ENCODE results near the gene JAKMIP1.
A peak's percentile ranks its signal among the peaks of the same experiment; 100 is the strongest.
"Not testable (repeated sequence)": the region's sequence is repeated elsewhere in the genome, so short reads cannot be mapped to it uniquely, and the experiment has no call there.

JAKMIP1 gene

GRCh38 chr4:6228158-6229067, 28.1 kb upstream of the JAKMIP1 start:
- no peak for DNase-seq

DNA sequence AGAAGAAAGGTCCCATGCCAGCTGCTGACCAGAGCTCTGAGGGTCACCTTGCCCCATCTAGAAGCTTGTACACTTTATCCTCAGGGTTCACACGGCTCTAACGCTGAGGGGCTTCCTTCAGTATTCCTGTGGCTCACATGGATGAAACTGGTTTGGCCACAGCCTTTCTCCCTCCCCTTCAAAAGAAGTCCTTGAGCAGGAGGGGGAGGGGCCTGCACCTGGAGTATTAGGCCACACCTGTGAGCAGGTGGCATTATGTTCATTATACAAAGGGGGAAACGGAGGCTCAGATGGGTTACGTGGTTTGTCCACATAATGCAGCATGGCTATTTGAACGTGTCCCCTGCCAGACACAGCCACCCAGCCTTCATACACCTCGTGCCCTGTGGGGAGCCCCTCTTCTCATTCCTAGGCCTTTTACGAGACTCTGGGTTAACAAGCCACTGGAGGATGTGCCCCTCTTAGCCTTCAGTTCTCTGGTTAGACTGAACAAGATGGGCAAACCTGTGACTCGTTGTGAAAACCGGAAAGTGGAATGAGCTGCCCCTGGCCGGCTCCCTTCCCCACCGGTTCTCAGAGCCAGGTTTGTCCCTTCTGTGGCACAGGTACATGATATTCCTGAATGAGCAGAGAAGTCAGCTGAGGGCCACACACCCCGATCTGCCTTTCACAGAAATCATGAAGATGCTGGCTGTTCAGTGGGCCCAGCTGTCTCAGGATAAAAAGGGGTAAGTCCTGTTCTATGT, 27.2 kb upstream of the JAKMIP1 start:
- DNase-seq, result no peak

DNA sequence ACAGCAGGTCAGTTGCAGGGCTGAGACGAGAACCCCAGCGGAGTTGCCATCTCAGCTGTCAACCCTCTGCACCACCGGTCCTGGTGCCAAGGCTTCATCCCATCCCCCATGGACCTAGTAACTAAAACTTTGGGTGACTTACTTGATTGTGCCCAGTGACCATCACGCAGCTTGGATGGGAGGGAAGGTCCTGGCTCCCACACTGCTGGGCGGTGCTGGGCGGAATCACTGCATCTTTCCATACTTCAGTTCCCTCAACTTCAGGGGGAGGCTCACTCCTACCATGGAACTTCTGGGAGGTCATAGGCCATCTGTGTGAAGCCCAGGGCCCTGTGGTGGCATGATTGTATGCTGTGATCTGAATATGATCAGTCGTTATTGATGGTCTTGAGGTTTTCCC, 26.2 kb upstream of the JAKMIP1 start:
- no peak for DNase-seq

- DNase-seq, result no peak
Measured at GRCh38 chr4:6225469-6225868, 25.1 kb upstream of the JAKMIP1 start.

- DNase-seq, result no peak
Measured at GRCh38 chr4:6224735-6225134, 24.4 kb upstream of the JAKMIP1 start.

DNA sequence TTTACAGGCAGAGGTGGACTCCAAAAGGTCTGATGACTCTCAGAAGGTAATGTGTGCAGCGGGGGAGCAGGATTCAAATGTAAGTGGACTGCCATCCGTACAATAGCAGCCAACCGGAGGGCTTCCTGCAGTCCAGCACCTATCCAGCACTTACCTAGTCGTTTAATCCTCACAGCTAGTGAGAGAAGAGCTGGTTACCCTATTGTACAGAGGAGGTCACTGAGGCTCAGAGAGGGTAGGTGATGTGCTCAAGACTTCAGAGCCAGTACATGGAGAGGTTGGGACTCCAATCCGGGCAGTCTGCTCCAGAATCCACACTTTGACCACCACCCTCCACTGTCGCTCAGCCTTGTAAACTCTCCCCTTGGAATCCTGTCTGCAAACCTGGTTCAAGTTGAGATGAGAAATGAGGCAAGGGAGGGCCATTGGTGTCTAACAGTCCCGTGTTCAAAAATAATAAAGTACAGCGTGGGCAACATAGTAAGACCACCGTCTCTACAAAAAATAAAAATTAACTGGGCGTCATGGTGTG, 22.5 kb upstream of the JAKMIP1 start:
- DNase-seq, result peak; percentile 8

GRCh38 chr4:6221851-6222760, 21.8 kb upstream of the JAKMIP1 start:
- peak; percentile 41 for DNase-seq

DNA sequence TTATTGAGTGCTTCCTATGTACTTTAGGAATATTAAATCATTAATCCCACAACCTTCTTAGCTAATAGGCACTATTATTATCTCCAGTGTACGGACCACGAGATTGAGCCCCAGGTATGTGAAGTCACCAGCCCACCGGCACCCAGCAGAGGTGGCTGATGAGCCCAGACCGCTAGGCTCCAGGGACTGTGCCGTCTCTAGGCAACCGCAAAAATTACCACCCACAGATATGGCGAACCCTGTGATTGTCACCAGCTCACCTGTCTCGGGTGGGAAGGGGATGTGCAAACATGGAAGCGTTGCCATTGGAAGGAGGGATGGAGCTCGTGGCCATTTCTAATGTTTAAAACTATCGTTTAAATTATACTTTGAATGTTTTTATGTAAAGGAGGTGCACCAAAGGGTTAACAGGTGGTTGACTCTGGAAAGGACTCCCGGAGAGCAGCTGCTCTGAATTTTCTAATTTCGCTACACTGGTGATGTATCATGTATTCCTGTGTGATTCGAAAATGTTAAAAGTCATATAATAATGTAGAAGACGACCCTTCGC, 21.0 kb upstream of the JAKMIP1 start:
- DNase-seq, result no peak

DNA sequence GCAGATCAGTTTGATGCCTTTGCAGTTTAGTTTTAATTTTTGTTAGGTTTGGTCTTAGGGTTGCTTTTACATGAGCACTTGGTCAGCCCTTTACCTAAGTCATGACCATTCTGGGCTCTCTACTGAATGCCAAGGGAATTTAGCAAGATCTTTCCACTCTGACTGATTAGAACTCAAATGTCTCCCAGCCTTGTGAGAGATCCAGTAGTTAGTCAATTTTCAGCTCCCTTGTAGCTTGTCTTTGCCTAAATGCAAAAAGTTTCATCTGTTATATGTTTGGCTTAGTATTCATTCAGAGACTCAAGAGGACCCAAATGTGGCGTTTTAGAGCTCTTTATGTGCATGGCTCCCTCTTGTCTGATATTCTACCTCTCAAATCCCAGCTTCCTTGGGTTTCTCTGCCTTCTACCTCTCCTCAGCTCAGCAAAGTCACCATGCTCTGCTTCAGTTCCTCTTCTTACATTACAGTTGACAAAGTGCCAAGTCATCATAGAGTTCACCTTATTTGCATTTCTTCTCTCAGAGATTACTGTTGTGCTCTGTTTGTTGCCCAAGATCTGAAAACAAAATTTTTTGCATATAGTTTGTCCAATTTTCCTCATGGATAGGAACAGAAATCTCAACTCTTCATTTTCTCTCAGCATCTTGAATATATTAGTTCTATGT, 17.5 kb upstream of the JAKMIP1 start:
- DNase-seq, result no peak

DNA sequence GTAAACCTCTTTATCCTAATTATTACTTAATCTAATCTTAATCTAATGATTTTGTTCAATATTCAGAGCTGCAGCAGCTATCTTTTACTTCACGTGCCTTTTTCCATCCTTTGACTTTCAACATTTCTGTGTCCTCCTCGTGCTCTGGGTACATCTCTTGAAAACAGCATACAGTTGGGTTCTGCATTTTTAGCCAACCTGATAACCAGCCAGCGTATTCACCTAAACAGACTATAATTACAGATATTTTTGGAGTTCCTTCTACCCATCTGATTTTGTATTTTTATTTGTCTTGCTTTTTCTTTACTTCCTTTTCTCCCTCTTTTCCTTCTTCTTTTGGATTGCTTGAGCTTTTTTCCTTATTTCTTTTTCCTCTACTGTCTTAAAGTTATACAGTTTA, 16.2 kb upstream of the JAKMIP1 start:
- DNase-seq, result no peak

DNA sequence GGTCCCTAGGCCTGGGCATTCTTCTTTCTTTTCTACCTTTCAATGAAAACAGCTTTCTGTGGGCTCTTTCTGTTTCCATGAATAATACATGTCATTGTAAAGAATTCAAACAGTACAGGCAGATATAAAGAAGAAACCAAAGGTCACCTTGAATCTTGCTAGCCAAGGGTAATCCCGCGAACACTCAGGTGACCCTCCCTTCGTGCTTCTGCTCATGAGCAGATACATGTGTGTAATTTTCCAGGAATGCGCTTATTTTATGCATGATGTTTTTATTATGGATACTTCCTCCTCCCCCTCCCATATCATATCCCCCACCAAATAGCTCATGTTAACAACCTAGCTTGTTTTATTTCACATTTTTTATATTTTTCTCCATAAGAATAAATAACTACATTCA, 9.6 kb upstream of the JAKMIP1 start:
- DNase-seq, result no peak

DNA sequence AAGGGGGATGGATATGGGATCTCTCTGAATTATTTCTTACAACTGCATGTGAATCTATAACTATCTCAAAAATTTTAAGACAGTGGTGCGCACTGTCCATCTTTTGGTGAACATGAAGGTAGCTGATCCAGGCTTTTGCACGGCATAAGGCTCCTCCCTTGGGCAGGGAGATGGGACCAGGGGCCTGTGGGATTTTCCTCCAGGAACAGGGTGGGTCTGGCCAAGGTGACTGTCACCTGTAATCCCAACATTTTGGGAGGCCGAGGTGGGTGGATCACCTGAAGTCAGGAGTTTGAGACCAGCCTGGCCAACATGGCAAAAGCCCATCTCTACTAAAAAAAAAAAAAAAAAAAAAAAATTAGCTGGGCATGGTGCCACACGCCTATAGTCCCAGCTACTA, 8.9 kb upstream of the JAKMIP1 start:
- not testable (repeated sequence) for DNase-seq

GRCh38 chr4:6208416-6208815, 8.1 kb upstream of the JAKMIP1 start:
- DNase-seq, result no peak

- no peak for DNase-seq
Measured at GRCh38 chr4:6207602-6208001, 7.3 kb upstream of the JAKMIP1 start.

DNA sequence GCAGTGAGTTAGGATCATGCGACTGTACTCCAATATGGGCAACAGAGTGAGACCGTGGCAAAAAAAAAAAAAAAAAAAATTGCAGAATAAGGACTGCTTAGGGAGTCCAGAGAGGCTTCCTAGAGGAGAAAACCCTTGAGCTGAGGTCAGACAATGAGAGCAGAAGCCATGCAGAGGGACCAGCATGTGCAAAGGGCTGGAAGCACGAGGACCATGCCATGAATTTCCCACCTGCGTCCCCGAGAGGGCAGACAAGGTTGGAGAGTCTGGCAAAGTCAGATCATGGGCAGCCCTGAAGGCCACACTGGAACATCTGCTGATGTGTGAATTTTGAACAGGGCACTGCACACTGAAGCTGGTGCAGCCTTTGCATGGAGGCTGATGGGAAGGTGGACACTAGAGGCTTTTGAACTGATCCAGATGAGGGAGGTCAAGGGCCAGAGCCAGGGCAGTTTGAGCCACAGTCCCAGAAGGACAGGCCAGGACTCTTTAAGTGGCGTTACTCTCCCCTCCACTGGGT, 6.5 kb upstream of the JAKMIP1 start:
- no peak for DNase-seq

- DNase-seq, result no peak
Measured at GRCh38 chr4:6205973-6206372, 5.6 kb upstream of the JAKMIP1 start.

- no peak for DNase-seq
Measured at GRCh38 chr4:6205567-6205931, 5.2 kb upstream of the JAKMIP1 start.

- no peak for DNase-seq
Measured at GRCh38 chr4:6204871-6205566, 4.7 kb upstream of the JAKMIP1 start.

DNA sequence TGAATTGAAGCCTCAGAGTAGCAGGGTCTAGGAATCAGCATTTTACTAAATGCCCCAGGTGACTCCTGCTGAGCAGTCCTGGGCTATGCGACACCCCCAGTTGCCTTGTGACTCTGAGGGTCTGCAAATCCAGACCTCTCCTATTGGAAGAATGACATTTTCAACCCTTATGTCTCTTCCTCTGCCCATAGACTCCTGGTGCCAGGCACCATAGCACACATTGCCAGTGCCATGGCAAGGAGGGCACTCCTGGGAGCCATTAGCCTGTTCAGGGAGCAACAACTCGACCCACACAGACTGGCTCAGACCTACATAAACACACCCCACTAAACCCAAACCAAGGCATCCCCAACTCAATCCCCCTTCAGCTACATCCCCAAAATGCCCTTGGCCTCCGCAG, 3.7 kb upstream of the JAKMIP1 start:
- no peak for DNase-seq

- DNase-seq, result peak; percentile 55
Measured at GRCh38 chr4:6201580-6202091, 1.3 kb upstream of the JAKMIP1 start.

DNA sequence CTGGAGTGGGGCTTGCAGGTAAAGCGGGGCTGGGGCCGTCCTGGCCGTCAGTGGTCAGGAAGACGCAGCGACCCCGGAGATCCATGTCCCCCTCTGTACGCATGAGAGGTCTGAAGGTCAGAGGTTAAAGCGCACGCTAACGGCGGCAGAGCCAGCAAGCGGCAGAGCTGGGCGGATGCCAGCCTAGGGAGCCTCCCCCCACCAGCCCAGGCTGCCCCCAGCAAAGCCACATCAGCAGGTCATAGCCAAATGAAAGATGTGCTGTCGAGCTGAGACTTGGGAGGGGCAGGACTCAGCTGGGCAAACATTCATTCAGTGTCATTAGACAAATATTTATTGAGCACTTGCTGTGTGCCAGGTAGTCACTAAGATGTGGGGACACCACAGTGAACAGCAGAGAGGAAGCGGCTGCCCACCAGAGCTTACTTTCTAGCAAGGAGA, 593 bp upstream of the JAKMIP1 start:
- DNase-seq, result peak; percentile 30
